Loucy (cell line): ENCODE results near the gene AKAP11.
A peak's percentile ranks its signal among the peaks of the same experiment; 100 is the strongest.

Source experiments
- H2AFZ ChIP-seq: fragments of 200-600 bp; sonication (generic); 2 replicates; pipeline ENCODE4 v1.6.0; 2016; ENCODE audit warnings: antibody characterized with exemption, mild to moderate bottlenecking, low read length, moderate library complexity
- H3F3A ChIP-seq: fragments of 200-600 bp; 2 replicates; pipeline ENCODE4 v1.6.0; 2016; ENCODE audit warnings: antibody characterized with exemption, low read depth, mild to moderate bottlenecking
- H3K27me3 ChIP-seq: fragments of 200-600 bp; sonication (generic); 2 replicates; pipeline ENCODE4 v1.6.1; 2014; ENCODE audit warnings: low read length, mild to moderate bottlenecking; ENCODE audit not compliant: insufficient read depth, poor library complexity, severe bottlenecking
- H3K36me3 ChIP-seq: fragments of 200-600 bp; sonication (generic); 2 replicates; pipeline ENCODE4 v1.6.1; 2016; ENCODE audit warnings: low read length; ENCODE audit not compliant: insufficient read depth
- H3K4me1 ChIP-seq: fragments of 200-600 bp; sonication (generic); 2 replicates; pipeline ENCODE4 v1.5.1; 2014; ENCODE audit warnings: low read length, mild to moderate bottlenecking; ENCODE audit not compliant: insufficient read depth, poor library complexity, severe bottlenecking
- H3K4me2 ChIP-seq: fragments of 200-600 bp; sonication (generic); 2 replicates; pipeline ENCODE4 v1.6.0; 2014; ENCODE audit warnings: antibody characterized with exemption, low read length, low read depth, mild to moderate bottlenecking; ENCODE audit not compliant: poor library complexity, severe bottlenecking
- H3K4me3 ChIP-seq: fragments of 200-600 bp; sonication (generic); 2 replicates; pipeline ENCODE4 v1.5.1; 2014; ENCODE audit warnings: low read length, mild to moderate bottlenecking, mixed read lengths; ENCODE audit not compliant: poor library complexity, severe bottlenecking
- H3K79me2 ChIP-seq: fragments of 200-600 bp; sonication (generic); 2 replicates; pipeline ENCODE4 v1.6.1; 2014; ENCODE audit warnings: low read length; ENCODE audit not compliant: insufficient read depth
- H3K9ac ChIP-seq: fragments of 200-600 bp; sonication (generic); 2 replicates; pipeline ENCODE4 v1.6.0; 2014; ENCODE audit warnings: mild to moderate bottlenecking, low read depth, low read length, moderate library complexity; ENCODE audit not compliant: poor library complexity, severe bottlenecking
- H3K9me2 ChIP-seq: fragments of 200-600 bp; sonication (generic); replicated peaks from 2 replicates; pipeline ENCODE4 v1.6.1; 2016; ENCODE audit warnings: low read depth, low read length, mixed read lengths
- H3K9me3 ChIP-seq: fragments of 200-600 bp; sonication (generic); 2 replicates; pipeline ENCODE4 v1.6.1; 2014; ENCODE audit warnings: mild to moderate bottlenecking, antibody characterized with exemption, low read length, low read depth; ENCODE audit not compliant: insufficient read depth
- H4K20me1 ChIP-seq: fragments of 200-600 bp; sonication (generic); 2 replicates; pipeline ENCODE4 v1.6.0; 2014; ENCODE audit warnings: antibody characterized with exemption, low read length, mild to moderate bottlenecking; ENCODE audit not compliant: insufficient read depth, poor library complexity, severe bottlenecking
- EZH2phosphoT487 ChIP-seq: fragments of 200-600 bp; IDR thresholded peaks from 2 replicates; pipeline ENCODE4 v1.6.1; 2018; ENCODE audit warnings: antibody characterized with exemption, mild to moderate bottlenecking, moderate library complexity, borderline replicate concordance
- TF ChIP-seq, protein P1 (sequence below): fragments of 200-600 bp; sonication (generic); conservative IDR thresholded peaks from 2 replicates; pipeline ENCODE4 v1.5.1; 2014; ENCODE audit warnings: mild to moderate bottlenecking, antibody characterized with exemption, low read length

Gene AKAP11

DNA sequence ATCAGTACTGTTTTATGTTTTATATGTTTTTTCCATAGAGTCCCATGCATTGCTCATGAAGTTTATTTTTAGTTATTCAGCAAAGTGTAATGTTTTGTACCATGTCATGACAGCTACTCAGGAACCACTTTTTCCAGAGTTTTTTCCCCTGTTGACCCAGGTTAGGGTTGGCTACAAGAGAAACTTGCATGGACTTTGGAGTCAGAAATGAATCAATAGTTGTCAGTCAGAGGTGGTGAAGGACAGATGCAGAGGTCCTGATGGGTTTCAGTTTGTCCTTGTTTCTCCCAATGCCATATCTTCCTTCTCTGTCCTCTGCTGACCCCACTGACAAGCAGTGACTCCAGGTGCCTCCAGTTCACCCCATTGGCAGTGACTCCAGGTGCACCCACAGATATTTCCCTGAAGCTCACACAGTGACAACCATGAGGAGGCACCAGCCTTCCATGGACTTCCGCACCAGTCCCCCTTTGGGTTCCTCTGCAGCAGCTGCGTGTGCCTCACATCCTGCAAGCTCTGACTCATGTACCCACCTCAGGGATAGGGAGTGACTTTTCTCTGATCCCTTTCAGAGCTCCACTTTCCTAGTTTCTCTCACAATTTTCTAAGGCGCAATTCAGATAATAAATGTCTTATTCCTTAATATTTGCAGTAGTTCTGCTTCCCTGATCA is 92.1 kb downstream of the AKAP11 start:
- Histone ChIP-seq H3K36me3 (no peaks in the 10 kb centered on the region), H3K4me3 (no peak overlapping the region), H3K79me2 (no peaks in the 10 kb centered on the region), H4K20me1 (no peaks in the 10 kb centered on the region), H3K4me1 (peaks cover 10% of the 10 kb centered on the region), H3K4me2 (no peak overlapping the region), H2AFZ (no peak overlapping the region), H3F3A (no peaks in the 10 kb centered on the region), H3K9ac (no peak overlapping the region), H3K27me3 (no peaks in the 10 kb centered on the region), H3K9me2 (no peaks in the 10 kb centered on the region), H3K9me3 (no peaks in the 10 kb centered on the region)
- TF ChIP-seq, protein P1, sequence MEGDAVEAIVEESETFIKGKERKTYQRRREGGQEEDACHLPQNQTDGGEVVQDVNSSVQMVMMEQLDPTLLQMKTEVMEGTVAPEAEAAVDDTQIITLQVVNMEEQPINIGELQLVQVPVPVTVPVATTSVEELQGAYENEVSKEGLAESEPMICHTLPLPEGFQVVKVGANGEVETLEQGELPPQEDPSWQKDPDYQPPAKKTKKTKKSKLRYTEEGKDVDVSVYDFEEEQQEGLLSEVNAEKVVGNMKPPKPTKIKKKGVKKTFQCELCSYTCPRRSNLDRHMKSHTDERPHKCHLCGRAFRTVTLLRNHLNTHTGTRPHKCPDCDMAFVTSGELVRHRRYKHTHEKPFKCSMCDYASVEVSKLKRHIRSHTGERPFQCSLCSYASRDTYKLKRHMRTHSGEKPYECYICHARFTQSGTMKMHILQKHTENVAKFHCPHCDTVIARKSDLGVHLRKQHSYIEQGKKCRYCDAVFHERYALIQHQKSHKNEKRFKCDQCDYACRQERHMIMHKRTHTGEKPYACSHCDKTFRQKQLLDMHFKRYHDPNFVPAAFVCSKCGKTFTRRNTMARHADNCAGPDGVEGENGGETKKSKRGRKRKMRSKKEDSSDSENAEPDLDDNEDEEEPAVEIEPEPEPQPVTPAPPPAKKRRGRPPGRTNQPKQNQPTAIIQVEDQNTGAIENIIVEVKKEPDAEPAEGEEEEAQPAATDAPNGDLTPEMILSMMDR = no peak
- no peak for TF ChIP-seq EZH2phosphoT487

DNA sequence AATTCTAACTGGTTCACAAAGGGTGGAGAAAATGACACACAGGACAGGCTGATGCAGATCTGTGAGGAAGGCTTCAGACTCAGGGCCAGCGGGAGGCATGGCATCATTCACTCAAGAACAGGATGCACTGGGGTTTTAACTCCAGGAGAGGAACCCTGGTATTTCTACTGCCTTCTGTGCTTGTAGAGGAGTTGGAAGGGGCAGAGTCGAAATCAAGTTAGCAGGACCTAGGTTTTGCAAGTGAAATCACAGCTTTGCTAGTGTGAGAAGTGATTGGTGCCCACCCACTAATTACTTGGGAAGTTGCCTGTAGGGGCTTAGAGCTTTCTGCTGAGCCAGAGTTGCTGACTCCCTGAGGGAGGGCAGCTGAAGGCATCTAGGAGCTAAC is 92.7 kb downstream of the AKAP11 start:
- H4K20me1 ChIP-seq = no peaks in the 10 kb centered on the region
- H3K9me3 ChIP-seq = no peaks in the 10 kb centered on the region
- H3K79me2 ChIP-seq = no peaks in the 10 kb centered on the region
- H3F3A ChIP-seq = no peaks in the 10 kb centered on the region
- H3K4me1 ChIP-seq = peaks cover 16% of the 10 kb centered on the region
- no peak overlapping the region for H3K4me2 ChIP-seq
- no peak overlapping the region for H3K9ac ChIP-seq
- H3K27me3 ChIP-seq = no peaks in the 10 kb centered on the region
- TF ChIP-seq, protein P1 = peak; percentile 22; the same call in 1 of the 2 replicates
- TF ChIP-seq EZH2phosphoT487 = no peak
- no peak overlapping the region for H3K4me3 ChIP-seq
- H3K9me2 ChIP-seq = no peaks in the 10 kb centered on the region
- H3K36me3 ChIP-seq = no peaks in the 10 kb centered on the region
- no peak overlapping the region for H2AFZ ChIP-seq

DNA sequence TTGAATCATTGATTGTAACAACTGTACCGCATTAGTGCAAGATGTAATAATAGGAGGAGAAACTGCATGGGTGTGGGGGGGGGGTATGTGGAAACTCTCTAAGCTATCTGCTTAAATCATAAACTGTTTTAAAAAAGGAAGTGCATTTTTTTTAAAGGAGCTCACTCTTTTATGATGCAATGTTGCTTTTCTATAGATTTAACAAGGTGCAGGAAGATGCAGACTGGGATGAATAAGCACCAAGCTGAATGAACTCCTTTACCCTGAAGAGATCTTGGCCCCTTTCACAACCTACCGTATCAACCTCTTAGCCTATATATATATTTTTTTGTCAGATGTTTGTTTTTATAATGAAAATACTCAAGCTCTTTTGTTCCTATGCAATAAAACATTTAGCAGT is 95.9 kb downstream of the AKAP11 start:
- TF ChIP-seq EZH2phosphoT487 = no peak
- TF ChIP-seq, protein P1 = no peak
- H3K27me3 ChIP-seq = no peaks in the 10 kb centered on the region
- no peak overlapping the region for H3K4me3 ChIP-seq
- H3K4me1 ChIP-seq = peaks cover 26% of the 10 kb centered on the region
- no peaks in the 10 kb centered on the region for H3K79me2 ChIP-seq
- H3K9me3 ChIP-seq = no peaks in the 10 kb centered on the region
- H3K9ac ChIP-seq = no peak overlapping the region
- no peaks in the 10 kb centered on the region for H3F3A ChIP-seq
- H3K9me2 ChIP-seq = no peaks in the 10 kb centered on the region
- H3K4me2 ChIP-seq = no peak overlapping the region
- no peak overlapping the region for H2AFZ ChIP-seq
- no peaks in the 10 kb centered on the region for H3K36me3 ChIP-seq
- no peaks in the 10 kb centered on the region for H4K20me1 ChIP-seq
